ENCODE data around the gene ERMN. TPM values are rescaled to one million over a fixed set of nuclear protein-coding genes. Genes with fewer than 3 reads are reported as not detected.

Gene ERMN
- total and polyA plus RNA-seq, 12 donors: 0.04 to 0.40 (median 0.13) TPM; not detected in 8

DNA sequence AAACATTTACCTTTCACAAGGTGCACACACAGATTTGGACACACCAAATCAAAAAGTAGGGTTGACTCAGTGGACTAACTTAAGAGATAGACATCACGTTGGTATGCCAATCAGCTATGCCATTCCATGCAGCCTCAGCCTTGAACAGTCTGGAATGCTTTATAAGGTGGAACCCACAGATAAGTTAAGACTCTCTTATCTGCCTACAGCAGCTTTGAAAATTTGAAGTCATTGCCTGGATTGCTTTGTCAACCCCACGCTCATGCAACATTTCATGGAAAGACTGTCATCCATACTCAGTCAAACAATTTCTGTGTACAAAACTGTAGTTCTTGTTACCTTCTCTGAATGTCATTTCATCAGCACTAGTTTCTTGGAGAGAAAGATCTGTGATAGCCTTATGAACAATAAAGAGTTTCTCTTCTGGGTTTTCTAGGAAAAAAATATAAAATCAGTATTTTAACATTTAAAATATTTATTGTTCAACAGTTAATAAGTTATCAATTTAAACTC, 1.2 kb downstream of the ERMN start:
- TF ChIP-seq CTCF (IDR thresholded peaks at IDR 0.05): no peak
- no peak for TF ChIP-seq POLR2A (IDR thresholded peaks at IDR 0.05)
- no peak overlapping the region for H3K4me3 ChIP-seq
- H3K36me3 ChIP-seq (replicated peaks in 1 of 2): no peaks in the 10 kb centered on the region
- no peaks in the 10 kb centered on the region for H3K4me1 ChIP-seq (replicated peaks in 1 of 2)
- intact Hi-C loops (cut with DNase I): loop anchor here in 1 of 2 donors (10.0 kb wide), 1 partner anchor 690 kb away; no protein-coding TSS in a partner anchor
- 54 to 65% (median 58%) methylated on average over 2 of the region's 2 CpGs for WGBS, 4 donors
- no peak for DNase-seq
- no peak overlapping the region for H3K27ac ChIP-seq
- no peaks in the 10 kb centered on the region for H3K27me3 ChIP-seq
- no peaks in the 10 kb centered on the region for H3K9me3 ChIP-seq (replicated peaks in 1 of 3)

- 72 to 82% (median 79%) methylated on average over 4 of the region's 4 CpGs for WGBS, 4 donors
- no peak overlapping the region for H3K4me3 ChIP-seq
- H3K27me3 ChIP-seq: no peaks in the 10 kb centered on the region
- no peak overlapping the region for H3K27ac ChIP-seq
- H3K4me1 ChIP-seq (replicated peaks in 1 of 2): no peaks in the 10 kb centered on the region
- H3K9me3 ChIP-seq (replicated peaks in 1 of 3): no peaks in the 10 kb centered on the region
- no peaks in the 10 kb centered on the region for H3K36me3 ChIP-seq (replicated peaks in 1 of 2)
- no peak for TF ChIP-seq CTCF (IDR thresholded peaks at IDR 0.05)
- TF ChIP-seq POLR2A (IDR thresholded peaks at IDR 0.05): no peak
- intact Hi-C loops (cut with DNase I): loop anchor here in 1 of 2 donors (10.0 kb wide), 1 partner anchor 692 kb away; no protein-coding TSS in a partner anchor
- DNase-seq: no peak
These were observed 3.2 kb downstream of the ERMN start for GRCh38 chr2:157322432-157322831.

DNA sequence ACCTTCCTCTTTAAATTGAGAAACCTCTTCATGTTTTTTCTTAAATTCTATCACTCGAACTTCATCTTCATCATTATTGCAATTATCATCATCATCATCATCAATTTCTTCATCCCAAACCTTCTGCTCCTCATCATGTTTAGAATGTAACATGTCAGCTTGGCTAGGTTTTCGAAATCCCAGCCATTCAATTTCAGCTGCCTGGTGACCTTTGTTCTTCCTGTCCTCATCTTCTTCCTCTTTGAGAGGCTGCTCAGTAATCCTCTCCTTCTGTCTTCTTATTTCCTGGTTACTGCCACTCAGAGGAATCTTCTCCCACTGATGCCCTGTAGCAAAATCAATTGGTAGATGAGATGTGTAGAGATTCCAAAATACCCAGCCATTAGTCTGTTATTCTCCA, 4.2 kb downstream of the ERMN start:
- H3K4me1 ChIP-seq (replicated peaks in 1 of 2): no peaks in the 10 kb centered on the region
- no peak for DNase-seq
- WGBS, 4 donors: 47 to 55% (median 50%) methylated on average over 2 of the region's 2 CpGs
- intact Hi-C loops (cut with DNase I): loop anchor here in 1 of 2 donors (10.0 kb wide), 1 partner anchor 693 kb away; no protein-coding TSS in a partner anchor
- TF ChIP-seq CTCF (IDR thresholded peaks at IDR 0.05): no peak
- no peak for TF ChIP-seq POLR2A (IDR thresholded peaks at IDR 0.05)
- no peaks in the 10 kb centered on the region for H3K36me3 ChIP-seq (replicated peaks in 1 of 2)
- H3K9me3 ChIP-seq (replicated peaks in 1 of 3): no peaks in the 10 kb centered on the region
- no peak overlapping the region for H3K27ac ChIP-seq
- no peak overlapping the region for H3K4me3 ChIP-seq
- H3K27me3 ChIP-seq: no peaks in the 10 kb centered on the region

DNA sequence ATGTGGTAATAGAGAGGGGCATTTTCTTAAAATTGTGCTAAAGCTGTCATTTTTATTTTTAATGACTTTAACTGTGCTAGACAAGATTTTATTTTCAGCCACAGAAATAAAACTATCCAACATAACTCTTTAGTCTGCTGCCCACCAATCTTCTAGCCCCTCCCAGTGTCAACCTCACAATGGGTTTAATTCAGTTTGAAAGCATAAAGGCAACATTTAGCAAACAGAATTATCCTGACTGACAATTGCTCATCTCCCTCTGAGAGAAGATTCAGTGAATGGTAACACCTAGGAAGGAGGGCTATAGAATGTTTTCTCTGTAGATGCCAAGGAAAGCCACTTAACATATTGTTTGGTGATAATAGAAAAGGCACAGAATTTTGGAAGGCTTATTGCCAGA, 5.2 kb downstream of the ERMN start:
- intact Hi-C loops (cut with DNase I): loop anchor here in 1 of 2 donors (10.0 kb wide), 1 partner anchor 694 kb away; no protein-coding TSS in a partner anchor
- TF ChIP-seq CTCF (IDR thresholded peaks at IDR 0.05) (no peak), POLR2A (IDR thresholded peaks at IDR 0.05) (no peak)

More for the DNA sequence above, 5.2 kb downstream of the ERMN start:
- DNase-seq: no peak
- Histone ChIP-seq H3K4me1 (replicated peaks in 1 of 2) (no peaks in the 10 kb centered on the region), H3K36me3 (replicated peaks in 1 of 2) (no peaks in the 10 kb centered on the region), H3K27me3 (no peaks in the 10 kb centered on the region), H3K9me3 (replicated peaks in 1 of 3) (no peaks in the 10 kb centered on the region), H3K27ac (no peak overlapping the region), H3K4me3 (no peak overlapping the region)
